ENCODE data around the gene AKAP6. TPM values are rescaled to one million over a fixed set of nuclear protein-coding genes. Genes with fewer than 3 reads are reported as not detected.

Gene AKAP6
- total and polyA plus RNA-seq, 4 donors: 0.42 to 3.2 (median 1.7) TPM

DNA sequence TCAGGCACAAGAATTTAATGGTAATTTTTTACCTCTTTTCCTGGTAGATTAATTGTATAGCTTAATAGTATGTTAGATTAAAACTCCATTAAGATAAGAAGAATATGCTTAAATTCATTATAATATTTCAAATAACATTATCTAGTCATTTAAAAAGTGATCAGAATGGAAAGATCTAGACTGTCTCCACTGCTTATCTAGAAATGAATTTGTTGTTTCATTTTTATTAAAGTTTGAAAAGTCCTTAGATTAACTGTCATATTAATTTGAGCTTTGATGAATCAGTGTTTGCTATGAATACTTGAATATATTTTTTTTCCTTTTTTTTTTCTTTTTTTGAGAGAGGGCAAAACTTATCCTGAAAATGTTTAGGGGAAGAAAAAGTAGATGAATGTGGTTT lies 373.0 kb downstream of the AKAP6 start:
- Histone ChIP-seq H3K27ac (ENCODE audit: low read depth in 1 of 2, low read length in 2 of 2) (no peak overlapping the region), H3K4me1 (ENCODE audit: control insufficient read depth in 4 of 4, insufficient read depth in 4 of 4, low read length in 3 of 4) (peaks cover 0 to 2% (median 0%) of the 10 kb centered on the region in 4 donors), H3K4me3 (ENCODE audit: low read depth in 1 of 3, low read length in 3 of 3) (no peak overlapping the region), H3K27me3 (ENCODE audit: control insufficient read depth in 4 of 4, insufficient read depth in 4 of 4, low read length in 3 of 4) (no peaks in the 10 kb centered on the region), H3K9ac (ENCODE audit: low read depth in 1 of 2, low read length in 2 of 2) (no peak overlapping the region), H3K36me3 (ENCODE audit: control insufficient read depth in 4 of 4, insufficient read depth in 3 of 4, low read depth in 1 of 4, low read length in 3 of 4) (no peaks in the 10 kb centered on the region), H3K9me3 (ENCODE audit: control insufficient read depth in 4 of 4, low read length in 3 of 4) (no peaks in the 10 kb centered on the region)
- no peak for DNase-seq (ENCODE audit: low spot score)
- no peak for TF ChIP-seq RAD21 (IDR thresholded peaks at IDR 0.05)
- TF ChIP-seq EGR1 (IDR thresholded peaks at IDR 0.05; ENCODE audit: low read depth in 2 of 2): no peak
- no peak for TF ChIP-seq HNF4G (IDR thresholded peaks at IDR 0.05)
- no peak for TF ChIP-seq NR2F2 (IDR thresholded peaks at IDR 0.05)
- TF ChIP-seq FOXA1 (IDR thresholded peaks at IDR 0.05): no peak
- no peak for TF ChIP-seq TAF1 (conservative IDR thresholded peaks at IDR 0.05)
- TF ChIP-seq, protein P1, sequence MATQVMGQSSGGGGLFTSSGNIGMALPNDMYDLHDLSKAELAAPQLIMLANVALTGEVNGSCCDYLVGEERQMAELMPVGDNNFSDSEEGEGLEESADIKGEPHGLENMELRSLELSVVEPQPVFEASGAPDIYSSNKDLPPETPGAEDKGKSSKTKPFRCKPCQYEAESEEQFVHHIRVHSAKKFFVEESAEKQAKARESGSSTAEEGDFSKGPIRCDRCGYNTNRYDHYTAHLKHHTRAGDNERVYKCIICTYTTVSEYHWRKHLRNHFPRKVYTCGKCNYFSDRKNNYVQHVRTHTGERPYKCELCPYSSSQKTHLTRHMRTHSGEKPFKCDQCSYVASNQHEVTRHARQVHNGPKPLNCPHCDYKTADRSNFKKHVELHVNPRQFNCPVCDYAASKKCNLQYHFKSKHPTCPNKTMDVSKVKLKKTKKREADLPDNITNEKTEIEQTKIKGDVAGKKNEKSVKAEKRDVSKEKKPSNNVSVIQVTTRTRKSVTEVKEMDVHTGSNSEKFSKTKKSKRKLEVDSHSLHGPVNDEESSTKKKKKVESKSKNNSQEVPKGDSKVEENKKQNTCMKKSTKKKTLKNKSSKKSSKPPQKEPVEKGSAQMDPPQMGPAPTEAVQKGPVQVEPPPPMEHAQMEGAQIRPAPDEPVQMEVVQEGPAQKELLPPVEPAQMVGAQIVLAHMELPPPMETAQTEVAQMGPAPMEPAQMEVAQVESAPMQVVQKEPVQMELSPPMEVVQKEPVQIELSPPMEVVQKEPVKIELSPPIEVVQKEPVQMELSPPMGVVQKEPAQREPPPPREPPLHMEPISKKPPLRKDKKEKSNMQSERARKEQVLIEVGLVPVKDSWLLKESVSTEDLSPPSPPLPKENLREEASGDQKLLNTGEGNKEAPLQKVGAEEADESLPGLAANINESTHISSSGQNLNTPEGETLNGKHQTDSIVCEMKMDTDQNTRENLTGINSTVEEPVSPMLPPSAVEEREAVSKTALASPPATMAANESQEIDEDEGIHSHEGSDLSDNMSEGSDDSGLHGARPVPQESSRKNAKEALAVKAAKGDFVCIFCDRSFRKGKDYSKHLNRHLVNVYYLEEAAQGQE (IDR thresholded peaks at IDR 0.05): no peak
- no peak for TF ChIP-seq SP1 (IDR thresholded peaks at IDR 0.05)
- TF ChIP-seq YY1 (IDR thresholded peaks at IDR 0.05): no peak
- TF ChIP-seq HNF4A (conservative IDR thresholded peaks at IDR 0.05): no peak
- no peak for TF ChIP-seq CTCF (IDR thresholded peaks at IDR 0.05; ENCODE audit: low read depth, low read length, missing input control)
- TF ChIP-seq GABPA (IDR thresholded peaks at IDR 0.05 in 1 of 2, conservative IDR thresholded peaks at IDR 0.05 in 1 of 2): no peak
- no peak for TF ChIP-seq ATF3 (IDR thresholded peaks at IDR 0.05)
- TF ChIP-seq MAX (IDR thresholded peaks at IDR 0.05): no peak
- no peak for TF ChIP-seq JUND (IDR thresholded peaks at IDR 0.05)
- TF ChIP-seq RXRA (IDR thresholded peaks at IDR 0.05): no peak
- TF ChIP-seq ZBTB33 (IDR thresholded peaks at IDR 0.05): no peak
- no peak for TF ChIP-seq FOXA2 (IDR thresholded peaks at IDR 0.05)
